ENCODE data around the gene ARHGEF40. TPM values are rescaled to one million over a fixed set of nuclear protein-coding genes. Genes with fewer than 3 reads are reported as not detected.

Gene ARHGEF40
- total RNA-seq, 1 donor from 2014 or later = 28.5 TPM

GRCh38 chr14:21030531-21030930 is 39.6 kb upstream of the ARHGEF40 start:
- no peak overlapping the region for H3K27ac ChIP-seq
- no peak overlapping the region for H3K4me3 ChIP-seq
- TF ChIP-seq CTCF (IDR thresholded peaks at IDR 0.05) = no peak
- ATAC-seq (no peak), DNase-seq (no peak)
- no peaks in the 10 kb centered on the region for H3K9me3 ChIP-seq
- H3K27me3 ChIP-seq (ENCODE audit: low read depth) = no peaks in the 10 kb centered on the region
- intact Hi-C loops (cut with DNase I) = no loop called here
- H3K36me3 ChIP-seq = no peaks in the 10 kb centered on the region
- H3K4me1 ChIP-seq = no peaks in the 10 kb centered on the region

- TF ChIP-seq CTCF (IDR thresholded peaks at IDR 0.05) = no peak
- H3K4me1 ChIP-seq = no peaks in the 10 kb centered on the region
- no peaks in the 10 kb centered on the region for H3K9me3 ChIP-seq
- intact Hi-C loops (cut with DNase I) = no loop called here
- H3K36me3 ChIP-seq = no peaks in the 10 kb centered on the region
- H3K27me3 ChIP-seq (ENCODE audit: low read depth) = no peaks in the 10 kb centered on the region
- ATAC-seq = no peak
- no peak for DNase-seq
- H3K4me3 ChIP-seq = no peak overlapping the region
- H3K27ac ChIP-seq = no peak overlapping the region
Measured at GRCh38 chr14:21032326-21033132, 37.6 kb upstream of the ARHGEF40 start.

GRCh38 chr14:21033133-21033698 is 36.9 kb upstream of the ARHGEF40 start:
- no peaks in the 10 kb centered on the region for H3K9me3 ChIP-seq
- H3K27ac ChIP-seq = no peak overlapping the region
- no peaks in the 10 kb centered on the region for H3K36me3 ChIP-seq
- ATAC-seq = no peak
- no peaks in the 10 kb centered on the region for H3K27me3 ChIP-seq (ENCODE audit: low read depth)
- no peak for DNase-seq
- intact Hi-C loops (cut with DNase I) = no loop called here
- no peak for TF ChIP-seq CTCF (IDR thresholded peaks at IDR 0.05)
- peaks cover 3% of the 10 kb centered on the region for H3K4me1 ChIP-seq
- no peak overlapping the region for H3K4me3 ChIP-seq

- intact Hi-C loops (cut with DNase I) = no loop called here
Measured at GRCh38 chr14:21034707-21035106, 35.4 kb upstream of the ARHGEF40 start, which contains the start of gene RNASE13. Gene RNASE13 (minus strand): TSS chr14:21034807. CDS start chr14:21034288, 519 bp downstream.

GRCh38 chr14:21036751-21037150 is 33.4 kb upstream of the ARHGEF40 start:
- Histone ChIP-seq H3K27ac (no peak overlapping the region), H3K9me3 (no peaks in the 10 kb centered on the region), H3K4me1 (peaks cover 26% of the 10 kb centered on the region), H3K36me3 (no peaks in the 10 kb centered on the region), H3K27me3 (ENCODE audit: low read depth) (no peaks in the 10 kb centered on the region), H3K4me3 (no peak overlapping the region)
- no peak for TF ChIP-seq CTCF (IDR thresholded peaks at IDR 0.05)
- intact Hi-C loops (cut with DNase I) = no loop called here
- ATAC-seq = no peak
- no peak for DNase-seq

More at GRCh38 chr14:21034707-21035106, 35.4 kb upstream of the ARHGEF40 start, which contains the start of gene RNASE13:
- Histone ChIP-seq H3K4me3 (no peak within 1 kb of the TSS), H3K27ac (no peak within 1 kb of the TSS), H3K36me3 (no peaks in the 10 kb centered on the region), H3K9me3 (no peaks in the 10 kb centered on the region), H3K4me1 (peaks cover 18% of the 10 kb centered on the region), H3K27me3 (ENCODE audit: low read depth) (no peaks in the 10 kb centered on the region)
- ATAC-seq (no peak), DNase-seq (no peak)
- no peak for TF ChIP-seq CTCF (IDR thresholded peaks at IDR 0.05)
